NCI-H526 treated with DMSO at 0.1 percent for 48 hours (cell line): Measurements from ENCODE around the gene ATG13.

Experiments
- DNase-seq: peaks from one replicate; lab custom pipeline; 2025; lab: John Stamatoyannopoulos, UW

The ATG13 gene

DNA sequence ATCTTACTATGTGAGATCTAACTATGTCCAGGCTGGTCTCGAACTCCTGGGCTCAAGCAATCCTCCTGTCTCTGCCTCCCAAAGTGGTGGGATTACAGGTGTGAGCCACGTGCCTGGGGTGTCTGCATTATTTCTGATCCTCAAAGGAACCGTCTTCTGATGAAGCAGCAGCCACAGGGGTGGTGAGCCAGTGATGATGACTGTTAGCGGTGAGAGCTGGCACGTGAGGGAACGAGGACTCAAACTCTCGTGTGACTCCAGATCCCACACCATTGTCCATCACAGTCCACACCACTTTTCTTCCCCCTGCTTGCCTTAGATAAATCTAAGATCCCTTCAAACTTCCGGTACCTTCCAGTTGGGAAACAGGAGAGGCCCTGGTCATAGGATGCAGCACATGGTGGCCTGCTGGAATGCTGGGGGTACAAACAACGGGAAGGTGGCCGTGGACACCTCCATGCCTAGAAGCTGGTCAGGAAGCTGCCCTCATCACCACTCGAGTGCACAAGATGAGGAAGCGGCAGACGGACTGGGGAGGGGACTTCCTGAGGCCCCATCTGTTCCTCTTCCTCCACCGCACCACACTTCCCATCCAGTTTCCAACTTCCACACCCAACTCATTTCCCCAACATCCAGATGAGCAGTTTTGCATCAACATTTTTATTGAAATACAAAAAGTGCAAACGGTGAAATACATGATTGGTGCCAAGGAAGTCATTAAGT is 59.2 kb downstream of the ATG13 start:
- DNase-seq = no peak

GRCh38 chr11:46677169-46677568 is 59.8 kb downstream of the ATG13 start:
- no peak for DNase-seq

GRCh38 chr11:46677991-46678740 is 60.8 kb downstream of the ATG13 start:
- no peak for DNase-seq

DNA sequence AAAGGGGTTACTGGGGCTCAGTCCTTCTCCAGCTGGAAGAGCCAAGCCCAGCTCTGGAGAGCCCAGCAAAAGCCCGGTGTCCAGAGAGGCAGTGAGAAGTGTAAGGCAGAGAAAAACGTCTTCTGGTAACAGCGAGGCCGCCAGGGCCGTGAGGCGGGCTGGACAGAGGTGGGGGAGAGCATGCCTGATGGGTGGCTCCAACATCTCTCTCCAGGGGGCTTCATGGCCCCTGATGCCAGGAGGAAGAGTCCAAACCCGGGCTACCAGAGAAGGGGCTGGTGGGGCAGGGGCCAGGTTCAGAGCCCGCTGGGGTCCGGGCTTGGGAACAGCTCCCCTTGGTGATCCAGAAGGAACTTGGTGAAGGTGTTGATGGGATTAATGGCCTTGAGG is 61.4 kb downstream of the ATG13 start:
- DNase-seq = no peak

DNA sequence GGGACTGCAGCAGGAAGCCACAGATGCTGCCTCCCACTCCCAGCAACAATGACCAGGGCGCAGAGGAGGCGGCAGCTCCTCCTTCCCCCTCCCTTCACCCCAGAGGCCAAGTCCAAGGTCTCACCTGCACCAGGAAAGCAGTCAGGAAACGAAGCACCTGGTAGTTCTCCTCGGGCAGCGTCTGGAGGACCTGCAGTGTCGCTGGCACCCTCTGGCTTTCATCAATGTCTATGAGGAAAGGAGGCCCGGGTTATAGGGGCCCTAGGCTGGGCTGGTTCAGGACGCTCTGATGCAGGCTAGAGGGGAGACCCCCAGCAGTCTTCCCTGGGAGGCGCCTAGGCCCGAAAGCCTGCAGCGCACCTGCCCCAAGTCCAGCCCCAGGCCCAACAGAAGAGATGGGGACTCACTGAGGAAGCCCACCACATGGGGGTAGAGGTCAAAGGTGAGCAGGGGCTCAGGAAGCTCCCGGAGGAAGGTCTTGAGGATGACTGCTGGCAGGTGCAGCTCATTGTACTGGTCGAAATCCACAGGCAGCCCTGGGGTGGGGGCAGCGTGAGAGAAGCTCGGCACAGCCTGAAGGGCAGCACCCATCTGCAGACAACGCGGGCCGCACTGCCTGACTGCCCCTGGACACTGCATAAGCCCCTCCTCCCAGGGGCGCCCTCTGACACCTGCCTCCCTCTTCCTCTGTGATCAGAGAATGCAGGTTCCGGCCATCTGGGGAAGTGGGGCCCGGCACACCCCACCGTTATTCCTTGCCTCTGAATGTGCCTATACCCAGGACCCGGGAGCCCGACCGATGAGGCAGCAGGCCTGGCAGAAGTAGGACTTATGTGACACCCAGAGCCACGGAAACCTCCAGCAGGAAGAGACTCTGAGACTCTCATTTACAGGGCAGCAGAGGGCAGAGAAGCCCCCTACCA is 62.1 kb downstream of the ATG13 start:
- no peak for DNase-seq

- no peak for DNase-seq
Measured at GRCh38 chr11:46680164-46680760, 62.9 kb downstream of the ATG13 start.

GRCh38 chr11:46680815-46681214 is 63.5 kb downstream of the ATG13 start:
- DNase-seq = no peak

DNA sequence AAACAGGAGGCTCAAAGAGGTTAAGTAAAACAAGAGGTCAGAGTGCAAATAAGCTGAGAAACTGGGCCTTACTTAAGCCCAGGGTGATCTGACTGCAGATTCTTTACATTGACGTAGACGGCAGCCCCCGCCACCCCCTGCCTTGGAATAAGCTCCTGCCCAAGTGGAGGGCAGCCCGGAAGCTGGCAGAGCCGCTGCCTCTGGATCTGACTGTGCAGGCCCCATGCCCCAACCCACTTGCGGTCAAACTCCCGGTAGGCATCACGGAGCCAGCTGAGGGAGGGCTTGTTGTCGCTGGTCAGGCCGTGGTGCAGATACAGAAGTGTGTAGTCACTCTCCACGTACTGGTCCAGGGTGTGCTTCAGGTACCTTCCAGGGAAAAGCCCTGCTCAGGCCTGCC is 64.5 kb downstream of the ATG13 start:
- DNase-seq = no peak

GRCh38 chr11:46682773-46683752 is 65.7 kb downstream of the ATG13 start:
- DNase-seq = no peak

DNA sequence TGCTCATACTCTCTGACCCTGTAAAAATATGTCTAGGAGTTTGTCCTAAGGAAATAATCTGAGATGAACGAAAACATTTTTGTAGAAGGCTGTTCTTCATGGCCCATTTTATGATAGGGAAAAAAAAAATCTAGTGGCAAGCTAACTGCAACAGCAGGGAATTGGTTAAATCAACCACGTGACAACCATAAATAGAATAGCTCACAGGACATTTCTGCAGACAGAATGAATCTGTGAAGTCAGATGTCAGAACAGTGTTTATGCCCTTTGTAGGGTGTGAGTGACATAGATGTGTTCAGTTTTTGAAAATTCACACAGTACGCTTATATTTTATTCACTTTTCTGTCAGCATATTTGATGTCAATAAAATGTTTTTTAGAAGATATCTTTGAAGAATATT is 67.0 kb downstream of the ATG13 start:
- no peak for DNase-seq

DNA sequence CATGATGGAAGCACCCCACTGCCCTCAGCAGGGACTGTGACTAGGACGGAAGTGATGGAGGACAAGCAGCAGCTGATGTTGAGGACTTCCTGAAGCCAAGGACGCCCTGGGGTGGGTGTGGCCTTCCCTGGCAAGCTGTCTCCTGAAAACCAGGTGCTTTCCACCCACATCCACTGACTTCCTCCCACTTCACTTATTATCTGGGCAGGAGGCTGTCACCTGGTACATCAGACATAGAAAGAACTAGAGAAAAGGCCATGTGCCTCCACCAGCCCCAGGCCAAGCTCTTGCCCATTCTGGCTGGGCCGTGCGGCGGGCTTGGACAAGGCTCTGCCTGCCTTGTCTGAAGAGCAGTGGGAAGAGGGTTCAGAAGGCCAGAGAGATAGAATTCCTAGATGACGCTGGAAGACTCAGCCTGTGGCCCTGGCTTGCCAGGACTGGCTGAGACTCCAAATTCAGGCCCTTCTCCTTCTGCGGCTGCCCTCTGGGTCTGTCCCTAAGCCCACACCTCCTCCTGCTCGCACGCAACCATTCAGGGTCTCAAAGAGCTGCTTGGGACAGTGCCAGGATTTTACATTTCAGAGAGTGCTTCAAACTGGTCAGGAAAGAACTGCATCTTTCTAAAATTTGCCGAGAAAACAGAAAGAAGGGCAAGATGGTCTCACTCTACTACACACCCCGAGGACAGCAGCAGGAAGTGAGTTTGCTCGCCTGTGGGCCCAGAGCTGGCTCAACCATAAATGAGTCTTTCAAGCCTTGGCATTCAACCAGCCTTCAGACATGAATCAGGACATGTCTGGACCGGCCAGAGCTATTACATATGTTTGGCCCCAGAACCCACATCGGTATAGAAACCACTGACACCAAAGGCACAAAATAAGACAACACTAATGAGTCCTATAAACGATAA is 69.8 kb downstream of the ATG13 start:
- DNase-seq = no peak

DNA sequence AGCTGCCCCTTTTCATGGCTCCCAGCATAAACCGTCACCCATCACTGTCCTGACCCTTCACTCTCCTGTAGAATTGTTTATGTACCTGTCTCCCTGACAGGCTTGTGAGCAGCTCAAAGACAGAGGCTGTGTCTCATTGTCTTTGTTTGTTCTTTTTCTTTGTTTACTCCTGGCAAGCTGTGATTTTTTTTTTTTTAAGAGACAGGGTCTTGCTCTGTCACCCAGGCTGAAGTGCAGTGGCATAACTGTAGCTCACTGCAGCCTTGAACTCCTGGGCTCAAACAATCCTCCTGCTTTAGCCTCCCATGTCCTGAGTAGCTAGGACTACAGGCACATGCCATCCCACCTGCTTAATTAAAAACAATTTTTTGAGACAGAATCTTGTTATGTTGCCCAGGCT is 73.3 kb downstream of the ATG13 start:
- DNase-seq = no peak

DNA sequence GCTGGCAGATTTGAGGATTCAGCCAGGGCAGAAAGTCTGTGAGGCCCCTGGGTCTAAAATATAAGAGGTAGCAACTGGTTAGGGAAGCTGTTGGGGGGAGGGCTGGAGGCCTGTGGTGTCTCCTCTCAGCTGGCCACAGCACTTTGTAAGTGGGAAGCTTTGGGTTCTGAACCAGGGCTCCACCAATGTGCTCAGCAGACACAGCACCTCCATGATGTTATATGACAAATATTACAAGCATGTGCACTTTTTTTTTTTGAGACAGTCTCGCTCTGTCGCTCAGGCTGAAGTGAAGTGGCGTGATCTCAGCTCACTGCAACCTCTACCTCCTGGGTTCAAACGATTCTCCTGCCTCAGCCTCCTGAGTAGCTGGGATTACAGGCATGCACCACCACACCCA is 75.1 kb downstream of the ATG13 start:
- DNase-seq = no peak

- no peak for DNase-seq
Measured at GRCh38 chr11:46693597-46694012, 76.3 kb downstream of the ATG13 start.

DNA sequence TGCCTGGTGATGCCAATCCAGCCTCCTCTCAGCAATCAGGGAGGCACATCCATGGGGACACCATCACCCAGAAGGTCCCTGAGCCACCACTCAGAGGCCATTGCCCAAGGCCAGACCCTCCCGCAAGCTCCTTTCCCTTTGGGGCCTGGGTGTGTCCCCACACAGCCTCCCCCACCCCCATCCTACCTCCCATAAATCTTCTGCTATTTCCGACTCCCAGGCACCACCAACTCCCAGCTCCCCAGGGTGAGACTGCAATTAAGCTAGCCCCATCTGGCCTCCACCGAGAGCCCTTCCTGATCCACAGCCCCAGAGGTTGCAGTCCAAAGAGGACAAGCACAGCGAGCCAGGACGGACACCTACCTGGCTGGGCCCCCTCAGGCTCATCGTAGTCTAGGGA is 76.7 kb downstream of the ATG13 start:
- DNase-seq = no peak

DNA sequence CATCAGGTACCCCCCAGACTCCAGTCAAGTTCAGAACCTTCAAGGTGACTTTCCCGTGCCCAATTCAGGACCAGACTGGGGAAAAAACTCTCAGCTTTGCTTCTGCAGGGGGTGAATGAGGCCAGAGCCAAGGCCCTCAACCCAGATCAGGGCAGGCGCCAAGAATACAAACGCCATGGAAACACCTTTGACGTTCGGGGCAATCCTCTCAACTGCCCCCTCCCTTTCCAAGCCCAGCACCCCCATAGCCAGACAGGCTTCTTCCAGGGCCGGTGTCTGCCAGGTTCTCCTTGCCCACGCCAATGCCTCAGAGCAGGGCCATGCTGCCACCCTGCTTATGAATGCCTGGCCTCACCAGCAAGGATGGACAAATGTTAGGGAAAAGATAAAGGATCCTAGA is 77.3 kb downstream of the ATG13 start:
- DNase-seq = no peak

DNA sequence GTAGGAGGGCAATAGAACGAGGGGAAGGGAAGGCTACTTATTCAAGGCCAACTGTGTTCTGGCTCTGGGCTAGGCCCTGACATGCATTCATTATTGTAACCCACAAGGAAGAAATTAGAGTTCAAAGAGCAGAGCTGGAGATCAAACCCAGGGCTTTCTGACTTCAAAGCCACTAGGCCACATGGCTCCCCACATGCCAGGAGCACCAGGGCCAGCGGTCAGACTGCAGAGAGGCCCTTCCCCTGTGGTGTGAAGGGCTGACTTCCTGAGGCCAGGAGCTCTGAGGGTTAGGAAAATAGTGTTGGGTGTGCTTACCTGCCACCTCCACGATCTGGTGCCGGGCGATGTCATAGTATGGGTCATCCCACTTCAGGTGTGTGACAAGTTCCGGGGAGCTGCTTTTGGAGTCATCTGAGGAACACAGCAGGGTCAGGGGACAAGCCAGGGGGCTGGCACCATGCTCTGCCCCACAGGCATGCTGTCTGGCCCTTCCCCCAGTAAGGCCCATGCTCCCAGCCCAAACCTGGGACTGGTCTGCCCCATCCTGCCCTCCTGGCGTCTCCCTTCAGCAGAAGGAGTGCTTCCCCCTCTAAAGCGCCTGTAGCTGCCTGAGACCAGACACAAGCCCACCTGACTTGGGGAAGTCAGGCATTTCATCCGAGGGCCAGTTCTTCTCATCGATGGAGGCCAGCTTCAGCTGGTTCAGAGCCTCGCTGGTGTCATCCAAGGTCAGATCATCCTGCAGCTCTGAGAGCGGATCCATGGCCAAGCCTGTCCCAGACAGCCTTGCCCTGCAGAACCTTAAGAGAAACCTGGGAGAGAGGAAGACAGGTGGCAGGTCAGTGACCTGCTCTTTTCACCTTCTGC is 78.2 kb downstream of the ATG13 start:
- DNase-seq = no peak

- no peak for DNase-seq
Measured at GRCh38 chr11:46696212-46696558, 78.8 kb downstream of the ATG13 start.

DNA sequence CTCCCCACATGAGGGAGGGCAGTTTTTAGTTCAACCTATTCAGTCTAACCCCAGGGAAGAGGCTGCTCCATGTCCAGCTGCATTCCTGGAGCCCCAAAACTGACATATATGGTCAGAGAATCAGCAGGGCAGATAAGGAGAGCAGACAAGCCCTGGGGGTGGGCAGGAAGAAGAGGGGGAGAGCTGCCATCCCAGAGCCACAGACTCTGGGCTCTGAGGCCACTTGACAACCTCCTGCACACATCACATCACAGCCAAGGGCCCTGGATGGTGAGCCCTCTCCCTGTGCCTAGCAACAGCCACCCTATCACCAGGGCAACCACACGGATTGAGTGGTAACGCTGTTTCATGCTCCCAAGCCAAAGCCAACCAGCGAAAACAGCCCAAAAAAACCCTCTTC is 80.0 kb downstream of the ATG13 start:
- DNase-seq = no peak
